Cardiac septum (tissue), 1 donor: Measurements from ENCODE around the gene ENOX1. TPM values are rescaled to one million over a fixed set of nuclear protein-coding genes. Genes with fewer than 3 reads are reported as not detected.

ENCODE experiments used
- DNase-seq: peaks from one replicate; pipeline ENCODE4 v3.0.0-alpha.2; 2020; ENCODE audit warnings: low spot score
- intact Hi-C: fragments of 100-400 bp; cut with DNase I; formaldehyde crosslinking; loops from one replicate; pipeline ENCODE4 v1.14.0; 2022
- total RNA-seq: library from RNA; stranded (reverse); fragmentation: NEBNext Ultra II Directional; extraction: Animal tissue kit (Norgen Biotek cat#: 25700); gene quantifications from one replicate; pipeline ENCODE4 v1.2.1, GENCODE V29; 2021
- donor health status: DM: no; HTN: no; CAD: no.

ENOX1 gene
- total RNA-seq, 1 donor from 2014 or later, result 6.6 TPM

- no peak for DNase-seq
- intact Hi-C loops, result no loop called here
These were observed 311.6 kb downstream of the ENOX1 start for GRCh38 chr13:43475140-43475539.

- no peak for DNase-seq
- intact Hi-C loops, result loop anchor here (2.0 kb wide), 1 partner anchor 293 kb away; no protein-coding TSS in a partner anchor
These were observed 313.3 kb downstream of the ENOX1 start for GRCh38 chr13:43473437-43473836.

DNA sequence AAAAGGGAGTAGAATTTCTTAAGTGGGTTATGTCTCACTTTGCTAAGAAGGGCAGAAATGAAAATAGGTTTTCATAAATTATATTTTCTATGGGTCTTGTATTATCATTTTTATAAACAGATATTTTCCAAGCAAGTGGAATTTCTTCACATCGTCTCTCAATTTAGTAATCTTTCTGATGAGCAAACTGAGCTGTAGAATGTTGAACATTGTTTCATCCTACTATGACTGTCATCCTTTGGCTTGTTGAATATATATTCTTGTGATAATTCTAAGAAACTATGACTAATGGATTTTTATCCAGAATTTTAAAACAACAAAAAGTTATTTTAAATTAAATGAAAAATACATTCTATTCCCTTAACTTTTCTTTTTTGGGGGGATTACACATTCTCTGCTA lies 313.8 kb downstream of the ENOX1 start:
- DNase-seq, result no peak
- intact Hi-C loops, result loop anchor here (2.0 kb wide), 1 partner anchor 294 kb away; no protein-coding TSS in a partner anchor

- intact Hi-C loops, result loop anchor here (2.0 kb wide), 1 partner anchor 294 kb away; no protein-coding TSS in a partner anchor
- DNase-seq, result no peak
These were observed 314.4 kb downstream of the ENOX1 start for GRCh38 chr13:43472339-43472738.

DNA sequence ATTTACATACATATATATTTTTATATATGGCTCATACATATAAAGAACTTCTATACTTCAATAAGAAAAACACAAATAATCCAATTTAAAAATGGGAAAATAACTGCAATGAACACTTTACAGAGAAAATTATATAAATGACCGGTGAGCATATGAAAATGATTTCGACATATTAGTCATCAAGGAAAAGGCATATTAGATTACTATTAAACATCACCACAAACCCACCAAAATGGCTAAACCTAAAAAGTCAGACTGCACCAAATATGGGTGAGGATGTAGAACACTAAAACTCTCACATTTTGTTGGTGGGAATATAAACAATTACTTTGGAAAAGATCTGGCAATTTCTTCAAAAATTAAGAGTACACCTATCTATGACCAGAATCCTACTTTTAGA lies 316.2 kb downstream of the ENOX1 start:
- intact Hi-C loops, result no loop called here
- DNase-seq, result no peak

- no peak for DNase-seq
- intact Hi-C loops, result no loop called here
These were observed 317.0 kb downstream of the ENOX1 start for GRCh38 chr13:43469791-43470190.

DNA sequence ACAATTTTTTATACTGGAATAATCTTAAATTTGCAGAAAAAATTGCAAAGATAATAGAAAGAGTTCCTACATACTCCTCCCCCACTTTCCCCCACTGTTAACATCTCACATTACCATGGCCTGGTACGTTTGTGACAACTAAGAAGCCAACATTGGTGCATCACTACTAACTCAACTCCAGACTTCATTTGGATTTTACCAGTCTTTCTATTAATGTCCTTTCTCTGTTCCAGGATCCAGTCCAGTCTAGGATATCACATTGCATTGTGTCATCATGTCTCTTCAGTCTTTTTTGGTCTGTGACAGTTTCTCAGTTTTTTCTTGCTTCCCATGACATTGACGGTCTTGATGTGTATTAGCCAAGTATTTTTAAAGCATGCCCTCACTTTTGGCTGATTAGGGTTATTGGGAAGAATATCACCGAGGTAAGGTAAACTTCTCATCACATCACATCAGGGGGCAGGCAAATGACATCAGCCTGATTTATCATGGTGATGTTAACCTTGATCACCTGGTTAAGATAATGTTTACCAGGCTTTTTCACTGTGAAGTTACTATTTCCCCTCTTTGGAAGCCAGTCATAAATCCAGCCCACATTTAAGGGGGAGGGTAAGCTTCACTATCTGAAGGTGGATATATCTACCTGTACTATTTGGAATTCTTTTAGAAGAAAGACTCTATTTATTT lies 322.1 kb downstream of the ENOX1 start:
- no peak for DNase-seq
- intact Hi-C loops, result no loop called here

DNA sequence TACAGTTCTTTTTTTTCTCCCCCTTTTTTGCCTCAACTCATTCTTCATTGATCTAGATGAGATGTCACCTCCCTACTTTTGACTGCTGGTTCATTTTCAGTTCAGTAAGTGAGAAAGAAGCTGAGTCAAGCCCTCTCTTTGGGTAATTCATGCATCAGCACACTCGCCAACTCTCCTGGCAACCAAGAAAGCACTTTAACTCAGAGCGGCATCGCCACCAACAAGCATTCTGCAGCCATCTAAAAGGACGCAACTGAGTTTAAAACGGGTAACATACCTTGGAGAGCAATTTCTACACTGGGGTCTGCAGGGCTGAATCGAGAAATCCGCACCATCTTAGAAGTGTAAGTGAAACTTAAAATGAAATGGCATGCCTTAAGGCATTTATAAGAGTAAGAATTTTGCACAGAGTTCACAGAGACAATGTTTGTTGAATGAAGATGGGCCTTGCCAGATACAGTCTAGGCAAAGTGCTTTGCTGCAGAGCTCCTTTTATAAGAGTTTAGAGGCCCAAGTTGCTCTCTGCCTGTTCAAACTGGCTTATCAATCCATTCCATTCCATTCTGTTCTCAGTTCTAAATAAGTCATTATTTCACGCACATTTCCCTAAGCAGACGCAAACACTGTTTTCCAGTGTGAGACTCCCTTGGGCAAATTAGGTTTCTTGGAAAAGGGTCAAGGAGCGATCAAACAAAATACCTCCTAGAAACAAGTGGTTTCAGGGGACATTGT lies 338.0 kb downstream of the ENOX1 start:
- DNase-seq, result no peak
- intact Hi-C loops, result no loop called here

DNA sequence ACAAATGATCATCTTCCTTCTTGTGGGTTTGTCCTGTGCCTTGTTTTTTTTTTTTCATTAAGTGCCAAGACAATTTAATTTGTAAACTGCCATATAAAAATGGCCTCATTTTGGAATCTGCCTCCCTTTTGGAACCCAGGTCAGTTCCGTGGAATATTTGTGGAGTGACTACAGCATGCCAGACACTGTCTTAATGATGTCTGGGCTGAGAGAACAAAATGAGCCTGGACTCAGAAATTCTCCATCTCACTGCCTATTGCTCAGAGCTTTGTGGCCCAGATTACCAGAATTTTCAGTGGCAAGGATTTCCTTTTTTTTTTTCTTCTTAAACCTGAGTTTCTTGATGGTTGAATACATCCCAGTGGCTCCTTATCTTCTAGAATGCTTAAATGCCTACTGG lies 340.6 kb downstream of the ENOX1 start:
- intact Hi-C loops, result no loop called here
- DNase-seq, result no peak

- intact Hi-C loops, result no loop called here
These were observed 341.1 kb downstream of the ENOX1 start for GRCh38 chr13:43445668-43446067.

GRCh38 chr13:43444081-43444480 lies 342.7 kb downstream of the ENOX1 start:
- DNase-seq, result no peak
- intact Hi-C loops, result no loop called here

More at GRCh38 chr13:43445668-43446067, 341.1 kb downstream of the ENOX1 start:
- no peak for DNase-seq

- DNase-seq, result no peak
- intact Hi-C loops, result no loop called here
These were observed 344.8 kb downstream of the ENOX1 start for GRCh38 chr13:43441899-43442499.

DNA sequence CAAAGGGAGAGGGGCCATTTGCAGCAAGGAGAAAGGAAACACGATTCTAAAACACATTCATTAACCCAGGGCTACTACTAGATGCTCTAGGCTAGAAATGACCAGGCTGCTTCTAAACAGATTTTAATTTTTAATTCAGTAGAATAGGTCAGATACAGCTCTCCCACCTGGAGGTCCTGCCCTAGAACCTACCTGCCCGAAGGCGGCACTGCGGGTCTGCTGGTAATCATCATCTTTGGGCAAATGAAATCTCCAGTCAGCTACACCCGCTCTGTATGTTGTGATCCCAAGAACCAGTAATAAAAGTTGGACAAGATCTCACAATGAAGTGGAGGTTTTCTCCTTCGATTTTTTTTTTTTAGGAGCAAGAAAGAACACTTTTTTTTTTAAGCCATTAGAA lies 345.3 kb downstream of the ENOX1 start:
- intact Hi-C loops, result no loop called here
- DNase-seq, result no peak

DNA sequence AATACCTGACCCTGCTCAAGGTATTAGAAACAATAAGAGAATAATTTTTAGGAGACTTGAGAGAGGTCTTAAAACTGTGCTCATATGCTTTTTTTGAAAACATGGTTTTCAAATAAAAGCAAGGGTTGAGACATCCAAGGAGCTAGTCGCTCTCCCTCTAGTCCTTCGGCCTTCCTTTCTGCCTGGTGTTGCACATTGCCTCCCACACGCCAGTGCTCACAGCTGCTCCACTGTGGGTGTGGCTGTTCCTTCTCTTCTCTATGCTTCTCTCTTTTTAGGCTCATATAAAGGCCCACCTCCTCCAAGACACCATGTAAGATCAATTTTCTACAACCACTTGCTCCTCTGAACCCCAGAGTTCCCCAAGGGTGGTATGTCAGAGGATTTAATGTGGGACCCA lies 352.6 kb downstream of the ENOX1 start:
- no peak for DNase-seq

GRCh38 chr13:43433691-43434141 lies 353.1 kb downstream of the ENOX1 start:
- intact Hi-C loops, result no loop called here
- no peak for DNase-seq

More for the DNA sequence above, 352.6 kb downstream of the ENOX1 start:
- intact Hi-C loops, result no loop called here

DNA sequence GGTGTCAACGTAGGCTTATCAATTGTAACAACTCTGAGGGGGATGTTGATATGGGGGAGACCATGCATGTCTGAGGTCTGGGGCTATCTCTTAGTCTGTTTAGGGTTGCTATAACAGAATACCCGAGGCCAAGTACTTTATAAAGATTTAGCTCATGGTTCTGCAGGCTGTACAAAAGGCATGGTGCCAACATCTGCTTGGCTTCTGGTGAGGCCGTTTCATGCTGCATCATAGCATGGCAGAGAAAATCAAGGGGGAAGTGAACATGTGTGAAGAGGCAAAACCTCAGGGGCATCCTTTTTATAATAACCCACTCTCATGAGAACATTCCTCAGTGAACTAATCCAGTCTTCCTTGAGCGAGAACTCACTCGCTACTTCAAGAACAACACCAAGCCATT lies 353.8 kb downstream of the ENOX1 start:
- DNase-seq, result no peak
- intact Hi-C loops, result no loop called here

GRCh38 chr13:43431841-43432240 lies 354.9 kb downstream of the ENOX1 start:
- no peak for DNase-seq
- intact Hi-C loops, result no loop called here

DNA sequence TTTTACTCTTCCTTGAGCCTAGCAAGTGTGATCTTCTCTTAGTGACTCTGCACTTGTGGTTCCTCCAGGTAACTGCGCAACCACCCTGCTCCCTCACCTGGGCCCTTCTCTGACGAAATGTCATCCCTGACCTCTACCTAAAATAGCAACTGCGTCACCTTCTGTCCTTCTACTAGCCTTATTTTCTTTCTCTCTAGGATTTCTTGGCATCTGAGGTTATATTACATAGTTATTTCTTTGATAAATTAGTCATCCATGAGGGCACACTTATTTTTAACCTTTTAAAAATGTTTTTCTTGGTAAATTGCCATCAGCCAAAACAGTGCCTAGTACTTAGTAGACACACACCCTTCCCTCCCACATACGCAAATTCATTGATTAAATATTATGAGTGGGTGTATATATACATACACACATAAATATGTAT lies 355.5 kb downstream of the ENOX1 start:
- intact Hi-C loops, result no loop called here
- DNase-seq, result no peak

DNA sequence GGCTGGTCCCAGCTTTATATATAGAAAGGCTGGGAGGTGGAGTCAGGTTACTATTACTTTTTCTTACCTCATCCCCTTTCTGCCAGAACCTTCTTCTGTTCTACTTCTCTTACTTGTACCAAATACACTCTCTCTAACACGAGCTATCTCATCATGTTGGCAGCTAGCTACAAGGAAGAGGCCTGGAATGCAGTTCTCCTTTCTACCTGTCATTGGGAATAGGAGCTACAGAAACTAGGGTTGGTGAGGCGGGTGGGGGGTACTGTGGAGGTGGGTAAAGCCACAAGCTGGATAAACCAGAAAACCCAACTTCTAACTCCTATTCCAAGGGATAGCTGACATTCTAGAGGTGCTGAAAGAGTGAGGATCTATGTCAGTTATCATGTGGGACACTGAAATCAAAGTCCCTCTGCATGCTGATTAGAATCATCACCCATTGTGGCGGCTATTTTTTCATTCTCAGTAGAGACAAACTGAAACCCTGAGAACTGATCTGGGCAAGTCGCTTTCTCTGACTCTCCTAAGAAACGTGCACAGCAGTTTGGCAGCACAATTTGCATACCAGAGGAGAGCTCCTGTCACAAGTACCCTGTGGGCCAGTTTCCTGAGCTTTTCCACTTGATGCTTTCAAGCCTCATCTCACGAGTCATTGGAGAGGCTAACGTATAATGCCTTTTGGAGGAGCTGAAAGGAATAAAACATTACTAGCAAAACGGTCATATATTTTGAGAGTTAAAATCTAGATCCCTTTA lies 358.1 kb downstream of the ENOX1 start:
- intact Hi-C loops, result no loop called here
- no peak for DNase-seq

DNA sequence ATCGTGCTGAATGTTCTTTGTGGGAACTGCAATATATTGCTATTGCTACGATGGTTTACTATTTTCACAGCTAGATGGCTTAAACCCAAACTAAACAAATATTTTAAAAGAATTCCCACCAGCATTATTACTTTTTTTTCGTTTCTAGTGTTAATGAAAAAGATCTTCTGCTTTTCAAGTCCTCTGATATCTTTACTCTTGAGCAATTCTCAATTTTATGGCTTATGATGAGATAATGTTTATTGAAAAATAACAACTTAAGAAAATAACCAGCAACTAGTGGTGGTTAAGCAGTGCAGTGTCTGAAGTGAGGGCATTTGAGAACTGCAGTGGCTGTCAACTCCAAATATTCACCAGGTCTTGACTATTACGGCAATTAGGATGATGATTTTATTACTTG lies 360.4 kb downstream of the ENOX1 start:
- no peak for DNase-seq
- intact Hi-C loops, result no loop called here
